Measurements from ENCODE around the gene TENM4.

The TENM4 gene

GRCh38 chr11:79311461-79311860, 129.4 kb downstream of the TENM4 start:
- Histone ChIP-seq H4K91ac (ENCODE audit: low read depth, low read length, poor library complexity) (no peak overlapping the region), H3K27ac (replicated peaks; ENCODE audit: low read length) (no peak overlapping the region), H4K8ac (ENCODE audit: low read depth, low read length) (no peak overlapping the region), H2AK5ac (ENCODE audit: low read depth, low read length) (no peak overlapping the region), H3K4ac (ENCODE audit: low read length) (no peak overlapping the region), H2BK120ac (ENCODE audit: low read depth, low read length) (no peak overlapping the region), H3K18ac (ENCODE audit: low read length) (no peak overlapping the region), H2BK15ac (ENCODE audit: low read length) (no peak overlapping the region), H2BK5ac (ENCODE audit: low read length) (no peak overlapping the region), H3K9ac (ENCODE audit: low read depth, low read length, poor library complexity) (no peak overlapping the region), H3K36me3 (replicated peaks in 1 of 2; ENCODE audit: control insufficient read depth in 2 of 2, insufficient read depth in 2 of 2, low read length in 2 of 2) (no peaks in the 10 kb centered on the region), H3K4me1 (ENCODE audit: control insufficient read depth in 2 of 2, insufficient read depth in 1 of 2, low read depth in 1 of 2, low read length in 2 of 2) (peaks cover 5 to 7% of the 10 kb centered on the region in 2 donors), H2BK12ac (ENCODE audit: low read length) (no peak overlapping the region), H3K23ac (ENCODE audit: low read depth, low read length, poor library complexity) (no peak overlapping the region), H3K79me1 (ENCODE audit: low read depth, low read length) (no peaks in the 10 kb centered on the region), H3K14ac (ENCODE audit: low read length) (no peak overlapping the region), H2AFZ (ENCODE audit: low read length) (no peak overlapping the region), H3K9me3 (replicated peaks in 1 of 2; ENCODE audit: control insufficient read depth in 2 of 2, insufficient read depth in 1 of 2, low read depth in 1 of 2, low read length in 2 of 2) (peaks cover 0 to 1% of the 10 kb centered on the region in 2 donors), H3K4me2 (ENCODE audit: insufficient read depth, low read length, poor library complexity, severe bottlenecking) (no peak overlapping the region), H3K27me3 (ENCODE audit: control insufficient read depth in 3 of 3, insufficient read depth in 3 of 3, low read depth in 1 of 3, low read length in 3 of 3) (no peaks in the 10 kb centered on the region), H3K4me3 (ENCODE audit: low read length in 2 of 2) (no peak overlapping the region)
- DNase-seq (ENCODE audit: low spot score) = no peak
- WGBS, 2 donors (ENCODE audit: extremely low coverage in 2 of 2, insufficient read length in 2 of 2, insufficient replicate concordance in 1 of 2) = no CpG with 5 or more reads among the region's 3 CpGs

GRCh38 chr11:79309407-79309806, 131.4 kb downstream of the TENM4 start:
- H3K4me2 ChIP-seq (ENCODE audit: insufficient read depth, low read length, poor library complexity, severe bottlenecking) = no peak overlapping the region
- H3K4me1 ChIP-seq (ENCODE audit: control insufficient read depth in 2 of 2, insufficient read depth in 1 of 2, low read depth in 1 of 2, low read length in 2 of 2) = peaks cover 5 to 7% of the 10 kb centered on the region in 2 donors
- H4K91ac ChIP-seq (ENCODE audit: low read depth, low read length, poor library complexity) = no peak overlapping the region
- H2AK5ac ChIP-seq (ENCODE audit: low read depth, low read length) = no peak overlapping the region
- no peak overlapping the region for H2BK12ac ChIP-seq (ENCODE audit: low read length)
- no peaks in the 10 kb centered on the region for H3K79me1 ChIP-seq (ENCODE audit: low read depth, low read length)
- no CpG with 5 or more reads among the region's 5 CpGs for WGBS, 2 donors (ENCODE audit: extremely low coverage in 2 of 2, insufficient read length in 2 of 2, insufficient replicate concordance in 1 of 2)
- H3K23ac ChIP-seq (ENCODE audit: low read depth, low read length, poor library complexity) = no peak overlapping the region
- no peak overlapping the region for H2BK120ac ChIP-seq (ENCODE audit: low read depth, low read length)
- H3K4me3 ChIP-seq (ENCODE audit: low read length in 2 of 2) = no peak overlapping the region
- no peak overlapping the region for H3K18ac ChIP-seq (ENCODE audit: low read length)
- H4K8ac ChIP-seq (ENCODE audit: low read depth, low read length) = no peak overlapping the region
- no peak for DNase-seq (ENCODE audit: low spot score)
- H3K4ac ChIP-seq (ENCODE audit: low read length) = no peak overlapping the region
- H2BK15ac ChIP-seq (ENCODE audit: low read length) = no peak overlapping the region
- H3K9me3 ChIP-seq (replicated peaks in 1 of 2; ENCODE audit: control insufficient read depth in 2 of 2, insufficient read depth in 1 of 2, low read depth in 1 of 2, low read length in 2 of 2) = peaks cover 0 to 1% of the 10 kb centered on the region in 2 donors
- H3K14ac ChIP-seq (ENCODE audit: low read length) = no peak overlapping the region
- H2BK5ac ChIP-seq (ENCODE audit: low read length) = no peak overlapping the region
- H3K27me3 ChIP-seq (ENCODE audit: control insufficient read depth in 3 of 3, insufficient read depth in 3 of 3, low read depth in 1 of 3, low read length in 3 of 3) = no peaks in the 10 kb centered on the region
- H3K36me3 ChIP-seq (replicated peaks in 1 of 2; ENCODE audit: control insufficient read depth in 2 of 2, insufficient read depth in 2 of 2, low read length in 2 of 2) = no peaks in the 10 kb centered on the region
- no peak overlapping the region for H3K27ac ChIP-seq (replicated peaks; ENCODE audit: low read length)
- H3K9ac ChIP-seq (ENCODE audit: low read depth, low read length, poor library complexity) = no peak overlapping the region
- H2AFZ ChIP-seq (ENCODE audit: low read length) = no peak overlapping the region

- H3K9ac ChIP-seq (ENCODE audit: low read depth, low read length, poor library complexity) = no peak overlapping the region
- peaks cover 0 to 1% of the 10 kb centered on the region in 2 donors for H3K9me3 ChIP-seq (replicated peaks in 1 of 2; ENCODE audit: control insufficient read depth in 2 of 2, insufficient read depth in 1 of 2, low read depth in 1 of 2, low read length in 2 of 2)
- no peaks in the 10 kb centered on the region for H3K27me3 ChIP-seq (ENCODE audit: control insufficient read depth in 3 of 3, insufficient read depth in 3 of 3, low read depth in 1 of 3, low read length in 3 of 3)
- DNase-seq (ENCODE audit: low spot score) = no peak
- no peaks in the 10 kb centered on the region for H3K79me1 ChIP-seq (ENCODE audit: low read depth, low read length)
- H3K4me3 ChIP-seq (ENCODE audit: low read length in 2 of 2) = no peak overlapping the region
- H2BK12ac ChIP-seq (ENCODE audit: low read length) = no peak overlapping the region
- H2BK5ac ChIP-seq (ENCODE audit: low read length) = no peak overlapping the region
- no peak overlapping the region for H3K14ac ChIP-seq (ENCODE audit: low read length)
- H3K23ac ChIP-seq (ENCODE audit: low read depth, low read length, poor library complexity) = no peak overlapping the region
- no peak overlapping the region for H2BK120ac ChIP-seq (ENCODE audit: low read depth, low read length)
- no peak overlapping the region for H3K4ac ChIP-seq (ENCODE audit: low read length)
- no peak overlapping the region for H2BK15ac ChIP-seq (ENCODE audit: low read length)
- H4K8ac ChIP-seq (ENCODE audit: low read depth, low read length) = no peak overlapping the region
- no peak overlapping the region for H4K91ac ChIP-seq (ENCODE audit: low read depth, low read length, poor library complexity)
- H3K36me3 ChIP-seq (replicated peaks in 1 of 2; ENCODE audit: control insufficient read depth in 2 of 2, insufficient read depth in 2 of 2, low read length in 2 of 2) = no peaks in the 10 kb centered on the region
- peaks cover 2 to 7% of the 10 kb centered on the region in 2 donors for H3K4me1 ChIP-seq (ENCODE audit: control insufficient read depth in 2 of 2, insufficient read depth in 1 of 2, low read depth in 1 of 2, low read length in 2 of 2)
- no peak overlapping the region for H3K18ac ChIP-seq (ENCODE audit: low read length)
- no peak overlapping the region for H2AK5ac ChIP-seq (ENCODE audit: low read depth, low read length)
- no peak overlapping the region for H3K4me2 ChIP-seq (ENCODE audit: insufficient read depth, low read length, poor library complexity, severe bottlenecking)
- WGBS, 2 donors (ENCODE audit: extremely low coverage in 2 of 2, insufficient read length in 2 of 2, insufficient replicate concordance in 1 of 2) = no CpG with 5 or more reads among the region's 4 CpGs
- H2AFZ ChIP-seq (ENCODE audit: low read length) = no peak overlapping the region
- H3K27ac ChIP-seq (replicated peaks; ENCODE audit: low read length) = no peak overlapping the region
Measured at GRCh38 chr11:79308429-79308828, 132.4 kb downstream of the TENM4 start.

GRCh38 chr11:79304599-79305212, 136.1 kb downstream of the TENM4 start:
- no peak overlapping the region for H2BK15ac ChIP-seq (ENCODE audit: low read length)
- no CpG with 5 or more reads among the region's 4 CpGs for WGBS, 2 donors (ENCODE audit: extremely low coverage in 2 of 2, insufficient read length in 2 of 2, insufficient replicate concordance in 1 of 2)
- H3K4me2 ChIP-seq (ENCODE audit: insufficient read depth, low read length, poor library complexity, severe bottlenecking) = no peak overlapping the region

More at GRCh38 chr11:79304599-79305212, 136.1 kb downstream of the TENM4 start:
- DNase-seq (ENCODE audit: low spot score) = no peak
- Histone ChIP-seq H3K27me3 (ENCODE audit: control insufficient read depth in 3 of 3, insufficient read depth in 3 of 3, low read depth in 1 of 3, low read length in 3 of 3) (no peaks in the 10 kb centered on the region), H3K27ac (replicated peaks; ENCODE audit: low read length) (no peak overlapping the region), H3K14ac (ENCODE audit: low read length) (no peak overlapping the region), H3K18ac (ENCODE audit: low read length) (no peak overlapping the region), H3K4me1 (ENCODE audit: control insufficient read depth in 2 of 2, insufficient read depth in 1 of 2, low read depth in 1 of 2, low read length in 2 of 2) (no peaks in the 10 kb centered on the region), H2AFZ (ENCODE audit: low read length) (no peak overlapping the region), H3K79me1 (ENCODE audit: low read depth, low read length) (no peaks in the 10 kb centered on the region), H3K4me3 (ENCODE audit: low read length in 2 of 2) (no peak overlapping the region), H2BK120ac (ENCODE audit: low read depth, low read length) (no peak overlapping the region), H3K36me3 (replicated peaks in 1 of 2; ENCODE audit: control insufficient read depth in 2 of 2, insufficient read depth in 2 of 2, low read length in 2 of 2) (no peaks in the 10 kb centered on the region), H2AK5ac (ENCODE audit: low read depth, low read length) (no peak overlapping the region), H4K8ac (ENCODE audit: low read depth, low read length) (no peak overlapping the region), H3K9ac (ENCODE audit: low read depth, low read length, poor library complexity) (no peak overlapping the region), H2BK5ac (ENCODE audit: low read length) (no peak overlapping the region), H3K9me3 (replicated peaks in 1 of 2; ENCODE audit: control insufficient read depth in 2 of 2, insufficient read depth in 1 of 2, low read depth in 1 of 2, low read length in 2 of 2) (peaks cover 0 to 1% of the 10 kb centered on the region in 2 donors), H3K23ac (ENCODE audit: low read depth, low read length, poor library complexity) (no peak overlapping the region), H3K4ac (ENCODE audit: low read length) (no peak overlapping the region), H2BK12ac (ENCODE audit: low read length) (no peak overlapping the region), H4K91ac (ENCODE audit: low read depth, low read length, poor library complexity) (no peak overlapping the region)
